ENCODE data around the gene ORMDL1.
A peak's percentile ranks its signal among the peaks of the same experiment; 100 is the strongest.

The ORMDL1 gene

GRCh38 chr2:189783927-189784867 is at the start of gene ORMDL1, which contains the start of gene PMS1:
ORMDL1 (minus strand) TSS chr2:189784339; CDS start chr2:189782595, 1,744 bp downstream.
PMS1 (plus strand) TSS chr2:189784450; CDS start chr2:189791810, 7,360 bp downstream.
- peak; percentile 90 for DNase-seq

GRCh38 chr2:189830510-189830909 is 46.4 kb upstream of the ORMDL1 start:
- no peak for DNase-seq

- DNase-seq: no peak
These were observed 45.1 kb upstream of the ORMDL1 start for GRCh38 chr2:189829102-189829833.

GRCh38 chr2:189826039-189826438 is 41.9 kb upstream of the ORMDL1 start:
- DNase-seq: no peak

GRCh38 chr2:189824694-189825396 is 40.7 kb upstream of the ORMDL1 start:
- no peak for DNase-seq

GRCh38 chr2:189821953-189822748 is 38.0 kb upstream of the ORMDL1 start:
- no peak for DNase-seq

GRCh38 chr2:189819297-189819704 is 35.2 kb upstream of the ORMDL1 start:
- no peak for DNase-seq

- DNase-seq: no peak
These were observed 34.3 kb upstream of the ORMDL1 start for GRCh38 chr2:189818249-189819038.

GRCh38 chr2:189803431-189803830 is 19.3 kb upstream of the ORMDL1 start:
- no peak for DNase-seq

- DNase-seq: no peak
These were observed 18.3 kb upstream of the ORMDL1 start for GRCh38 chr2:189802396-189802912.

- DNase-seq: peak; percentile 15
These were observed 15.4 kb upstream of the ORMDL1 start for GRCh38 chr2:189799531-189799930.

GRCh38 chr2:189799030-189799331 is 14.8 kb upstream of the ORMDL1 start:
- DNase-seq: no peak

GRCh38 chr2:189798312-189799029 is 14.3 kb upstream of the ORMDL1 start:
- peak; percentile 33 for DNase-seq

GRCh38 chr2:189797902-189798301 is 13.8 kb upstream of the ORMDL1 start:
- no peak for DNase-seq

- DNase-seq: no peak
These were observed 10.2 kb upstream of the ORMDL1 start for GRCh38 chr2:189794310-189794709.

GRCh38 chr2:189791338-189792042 is 7.4 kb upstream of the ORMDL1 start:
- DNase-seq: no peak

- peak; percentile 13 for DNase-seq
These were observed 650 bp downstream of the ORMDL1 start for GRCh38 chr2:189783451-189783926.

GRCh38 chr2:189782221-189782671 is 1.9 kb downstream of the ORMDL1 start:
- DNase-seq: no peak

- DNase-seq: no peak
These were observed 11.9 kb downstream of the ORMDL1 start for GRCh38 chr2:189772212-189772611.

Data from NCI-H446 treated with DMSO at 0.1 percent for 48 hours (cell line).